Fibroblast of villous mesenchyme (primary cell): ENCODE measurements around the gene TSKU. TPM values are rescaled to one million over a fixed set of nuclear protein-coding genes. Genes with fewer than 3 reads are reported as not detected.
A peak's percentile ranks its signal among the peaks of the same experiment; 100 is the strongest.

ENCODE experiments used
- DNase-seq: peaks from one replicate; pipeline ENCODE4 v3.0.0-alpha.2; 2010; ENCODE audit warnings: low read depth
- H3K4me3 ChIP-seq: 2 replicates; pipeline ENCODE4 v1.5.1; 2011; ENCODE audit warnings: low read depth, mild to moderate bottlenecking, low read length
- total RNA-seq: library from RNA; depleted of rRNA; stranded (reverse); fragments of >200 nt; gene quantifications from 2 replicates; pipeline ENCODE4 v1.2.3, GENCODE V29; 2012
- TF ChIP-seq, protein P1 (sequence below): IDR thresholded peaks from 2 replicates; pipeline ENCODE4 v1.5.1; 2012; ENCODE audit warnings: low read depth, mild to moderate bottlenecking, low read length; ENCODE audit not compliant: insufficient read depth

The TSKU gene
- total RNA-seq, 1 donor: 18.6 TPM

DNA sequence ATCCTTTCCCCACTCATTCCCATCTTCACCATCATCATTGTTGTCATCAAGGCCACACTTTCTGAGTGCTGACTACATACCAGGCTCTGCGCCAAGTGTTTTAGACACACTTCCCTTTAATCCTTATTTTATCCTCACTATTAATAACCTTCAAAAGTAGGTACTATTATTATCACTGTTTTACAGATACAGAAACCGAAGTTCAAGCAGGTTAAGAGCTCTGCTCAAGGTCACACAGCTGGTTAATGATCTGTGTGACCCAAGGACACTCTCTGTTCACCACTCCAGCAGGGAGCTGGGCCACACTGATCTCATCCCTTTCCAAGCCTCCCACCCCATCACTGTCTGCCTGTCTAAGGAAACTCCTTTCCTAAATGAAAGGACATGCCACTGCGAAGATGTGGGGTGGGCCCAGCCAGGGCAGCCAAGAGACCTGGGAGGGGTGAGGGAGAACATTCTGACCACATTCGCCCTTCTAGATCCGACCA is 17.2 kb upstream of the TSKU start:
- TF ChIP-seq, protein P1, sequence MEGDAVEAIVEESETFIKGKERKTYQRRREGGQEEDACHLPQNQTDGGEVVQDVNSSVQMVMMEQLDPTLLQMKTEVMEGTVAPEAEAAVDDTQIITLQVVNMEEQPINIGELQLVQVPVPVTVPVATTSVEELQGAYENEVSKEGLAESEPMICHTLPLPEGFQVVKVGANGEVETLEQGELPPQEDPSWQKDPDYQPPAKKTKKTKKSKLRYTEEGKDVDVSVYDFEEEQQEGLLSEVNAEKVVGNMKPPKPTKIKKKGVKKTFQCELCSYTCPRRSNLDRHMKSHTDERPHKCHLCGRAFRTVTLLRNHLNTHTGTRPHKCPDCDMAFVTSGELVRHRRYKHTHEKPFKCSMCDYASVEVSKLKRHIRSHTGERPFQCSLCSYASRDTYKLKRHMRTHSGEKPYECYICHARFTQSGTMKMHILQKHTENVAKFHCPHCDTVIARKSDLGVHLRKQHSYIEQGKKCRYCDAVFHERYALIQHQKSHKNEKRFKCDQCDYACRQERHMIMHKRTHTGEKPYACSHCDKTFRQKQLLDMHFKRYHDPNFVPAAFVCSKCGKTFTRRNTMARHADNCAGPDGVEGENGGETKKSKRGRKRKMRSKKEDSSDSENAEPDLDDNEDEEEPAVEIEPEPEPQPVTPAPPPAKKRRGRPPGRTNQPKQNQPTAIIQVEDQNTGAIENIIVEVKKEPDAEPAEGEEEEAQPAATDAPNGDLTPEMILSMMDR: no peak
- H3K4me3 ChIP-seq: no peak overlapping the region
- DNase-seq: no peak

DNA sequence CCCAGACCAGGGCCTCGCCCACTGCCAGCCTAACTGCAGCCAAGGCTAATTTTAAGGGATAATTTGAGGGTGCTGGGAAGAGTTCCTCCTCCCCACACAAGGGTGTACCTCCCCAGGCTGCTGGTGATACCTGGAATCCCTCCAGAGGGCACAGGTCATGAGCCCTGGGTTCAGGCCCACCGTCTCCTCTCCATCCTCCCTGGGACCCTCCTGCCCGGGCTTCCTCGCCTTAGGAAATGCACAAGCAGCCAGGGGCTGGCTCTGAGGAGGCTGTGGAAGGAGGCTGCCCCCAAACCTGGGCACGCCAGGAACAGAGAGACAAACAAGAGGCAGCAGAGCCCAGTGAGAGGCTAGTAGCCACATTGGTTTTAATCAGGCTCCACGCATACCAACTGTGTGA is 16.6 kb upstream of the TSKU start:
- no peak for DNase-seq
- TF ChIP-seq, protein P1: no peak

DNA sequence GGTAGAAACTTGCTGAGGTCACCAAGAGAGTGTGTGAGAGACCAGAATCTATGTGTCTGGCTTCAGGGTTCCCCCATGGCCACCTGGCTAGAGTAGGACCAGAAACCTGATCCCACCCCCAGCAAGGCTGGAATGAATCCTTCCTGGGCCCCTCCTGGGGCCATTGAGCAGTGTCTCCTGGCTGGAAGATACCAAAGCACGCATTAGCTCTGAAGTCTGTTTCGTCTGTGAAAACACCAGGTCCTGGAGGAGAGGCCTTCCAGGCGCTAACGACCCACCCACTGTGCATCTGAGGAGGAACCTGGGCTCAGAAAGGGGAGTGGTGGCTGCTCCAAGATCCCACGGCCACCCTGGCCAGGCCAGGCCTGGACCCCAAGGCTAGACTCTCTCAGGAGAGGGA is 15.5 kb upstream of the TSKU start:
- no peak overlapping the region for H3K4me3 ChIP-seq
- TF ChIP-seq, protein P1: no peak
- DNase-seq: no peak

More for the DNA sequence above, 16.6 kb upstream of the TSKU start:
- H3K4me3 ChIP-seq: no peak overlapping the region

DNA sequence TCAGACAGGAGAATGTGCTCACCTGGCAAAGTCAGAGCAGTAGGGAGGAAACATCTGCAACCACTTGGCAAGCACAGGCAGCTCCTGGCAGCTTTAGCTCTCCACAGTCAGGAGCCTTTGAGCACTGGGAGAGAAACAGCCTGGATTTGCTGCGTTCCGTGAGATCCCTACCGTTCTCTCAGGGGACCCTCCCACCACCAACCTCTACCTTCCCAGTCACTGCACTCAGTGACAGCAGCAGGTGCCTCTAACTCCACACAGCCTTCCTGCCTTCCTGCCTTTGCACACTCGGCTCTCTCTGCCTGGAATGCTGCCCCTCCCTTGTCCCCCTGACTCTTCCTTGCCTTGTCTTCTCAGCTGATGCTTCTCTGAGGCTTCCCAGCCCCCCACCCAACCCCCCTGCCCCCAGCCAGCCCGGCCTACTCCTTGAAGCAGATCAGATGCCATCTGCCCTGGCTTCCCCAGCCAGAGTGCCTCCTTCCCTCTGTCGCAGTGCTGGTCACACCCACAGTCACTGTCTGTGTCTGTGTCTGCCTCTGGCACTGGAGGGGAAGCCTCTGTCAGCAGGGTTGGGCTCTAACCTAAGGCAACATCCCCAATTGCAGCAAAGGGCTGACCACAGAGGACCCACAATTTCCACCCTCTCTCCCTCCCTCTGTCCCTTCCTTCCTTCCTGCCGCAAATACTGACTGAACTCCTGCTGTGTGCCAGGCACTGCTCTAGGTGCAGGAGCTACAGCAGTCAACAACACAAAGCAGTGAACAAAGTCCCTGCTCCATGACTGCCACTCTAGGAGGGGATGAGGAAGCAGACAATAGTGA is 14.9 kb upstream of the TSKU start:
- TF ChIP-seq, protein P1: no peak
- H3K4me3 ChIP-seq: no peak overlapping the region
- no peak for DNase-seq

DNA sequence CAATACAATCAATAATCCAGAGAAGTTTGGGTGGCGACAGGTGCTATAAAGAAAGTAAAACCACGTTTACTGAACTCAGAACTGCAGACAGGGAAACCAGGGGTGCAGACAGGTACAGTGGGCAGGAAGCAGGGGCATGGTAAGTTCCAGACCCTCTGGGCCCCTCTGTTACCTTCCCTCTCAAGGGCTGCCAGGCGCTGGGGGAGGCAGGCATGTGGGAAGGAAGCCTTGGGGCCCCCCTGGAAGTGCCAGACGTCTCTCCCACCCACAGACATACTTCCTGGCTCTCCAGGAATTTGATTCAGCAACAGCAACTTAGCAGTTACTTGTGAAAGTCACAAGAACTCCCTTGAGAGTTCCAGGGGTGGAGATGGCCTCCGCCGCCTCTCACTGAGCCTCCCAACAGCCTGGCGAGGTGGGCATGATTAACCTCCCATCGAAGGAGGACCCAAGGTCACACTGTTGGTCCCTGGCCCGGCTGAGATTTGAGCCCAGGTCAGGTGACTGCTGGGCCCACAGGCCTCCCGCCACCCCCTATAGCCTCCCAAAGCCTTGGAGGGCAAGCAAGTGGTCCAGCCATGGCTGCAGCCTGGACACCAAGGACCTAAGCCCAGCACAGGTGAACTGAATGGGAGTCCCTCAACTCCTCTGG is 14.1 kb upstream of the TSKU start:
- TF ChIP-seq, protein P1: no peak
- DNase-seq: peak; percentile 51
- H3K4me3 ChIP-seq: no peak overlapping the region

DNA sequence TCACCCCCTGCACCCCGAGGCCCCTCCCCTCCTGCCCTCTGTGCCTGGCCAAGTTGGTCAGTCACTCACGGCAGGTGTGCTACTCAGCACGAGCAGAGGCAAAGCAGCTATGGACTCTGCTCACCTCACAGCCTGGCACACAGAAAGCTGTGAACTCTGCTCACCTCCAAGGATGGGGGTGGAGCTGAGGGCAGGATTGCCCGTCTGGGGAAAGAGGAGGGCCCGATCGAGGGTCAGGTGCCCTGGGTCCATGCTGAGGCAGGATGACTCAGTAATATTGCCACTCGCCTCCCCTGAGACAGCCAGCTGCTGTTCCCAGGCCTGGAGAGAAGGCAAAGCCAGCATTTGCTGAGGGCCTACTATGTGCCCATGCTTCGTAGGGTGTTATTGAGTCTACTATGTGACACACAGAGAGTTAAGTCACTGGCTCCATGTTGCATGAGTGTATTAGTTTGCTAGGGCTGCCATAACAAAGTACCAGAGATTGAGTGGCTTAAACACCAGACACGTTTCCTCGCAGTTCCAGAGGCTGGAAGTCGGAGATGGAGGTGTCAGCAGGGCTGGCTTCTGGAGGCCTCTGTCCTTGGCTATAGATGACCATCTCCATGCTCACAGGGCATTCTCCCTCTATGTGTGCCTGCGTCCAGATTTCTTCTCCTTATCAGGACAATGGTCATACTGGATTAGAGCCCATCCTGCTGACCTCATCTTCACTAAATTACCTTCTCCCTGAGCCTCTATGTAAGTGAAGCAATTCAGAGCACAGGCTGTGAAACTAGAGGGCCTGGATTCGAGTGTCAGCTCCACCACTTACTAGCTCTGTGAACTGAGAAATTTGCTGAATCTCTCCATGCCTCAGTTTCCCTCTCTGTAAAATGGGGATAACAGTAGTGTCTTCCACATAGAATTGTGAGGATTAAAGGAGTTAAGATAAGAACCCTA is 13.2 kb upstream of the TSKU start:
- peak; percentile 74 for DNase-seq

More for the DNA sequence above, 13.2 kb upstream of the TSKU start:
- H3K4me3 ChIP-seq: no peak overlapping the region
- TF ChIP-seq, protein P1: no peak
